Type B pancreatic cell (in vitro differentiated cells): Measurements from ENCODE around the gene ZMIZ1. TPM values are rescaled to one million over a fixed set of nuclear protein-coding genes. Genes with fewer than 3 reads are reported as not detected.
A peak's percentile ranks its signal among the peaks of the same experiment; 100 is the strongest.

Experiments used
- DNase-seq: peaks from one replicate; pipeline ENCODE4 v3.0.0; 2021; ENCODE audit warnings: mixed read lengths; ENCODE audit not compliant: unreplicated experiment; ENCODE audit errors: extremely low spot score
- H3K27ac Mint-ChIP-seq: 2 replicates; pipeline ENCODE4 v1.8.0; 2021; ENCODE audit warnings: mild to moderate bottlenecking, mixed read lengths
- H3K27me3 Mint-ChIP-seq: 2 replicates; pipeline ENCODE4 v1.8.0; 2021; ENCODE audit warnings: mixed read lengths
- H3K36me3 Mint-ChIP-seq: 2 replicates; pipeline ENCODE4 v1.8.0; 2021; ENCODE audit warnings: mixed read lengths
- H3K4me1 Mint-ChIP-seq: one replicate; pipeline ENCODE4 v1.8.0; 2021; ENCODE audit warnings: mixed read lengths; ENCODE audit not compliant: unreplicated experiment
- H3K4me3 Mint-ChIP-seq: 2 replicates; pipeline ENCODE4 v1.8.0; 2021; ENCODE audit warnings: mild to moderate bottlenecking, mixed read lengths
- H3K9me3 Mint-ChIP-seq: 2 replicates; pipeline ENCODE4 v1.8.0; 2021; ENCODE audit warnings: mixed read lengths
- CTCF ChIP-seq: fragments of 200-600 bp; sonication (generic); conservative IDR thresholded peaks from 2 replicates; pipeline ENCODE4 v1.5.0; 2021; ENCODE audit warnings: antibody characterized with exemption, mild to moderate bottlenecking
- total RNA-seq: library from RNA; stranded (reverse); gene quantifications from 2 replicates; pipeline ENCODE4 v1.2.1, GENCODE V29; 2021; ENCODE audit warnings: low replicate concordance

The ZMIZ1 gene
- total RNA-seq, 1 donor from 2014 or later, result 102 TPM

DNA sequence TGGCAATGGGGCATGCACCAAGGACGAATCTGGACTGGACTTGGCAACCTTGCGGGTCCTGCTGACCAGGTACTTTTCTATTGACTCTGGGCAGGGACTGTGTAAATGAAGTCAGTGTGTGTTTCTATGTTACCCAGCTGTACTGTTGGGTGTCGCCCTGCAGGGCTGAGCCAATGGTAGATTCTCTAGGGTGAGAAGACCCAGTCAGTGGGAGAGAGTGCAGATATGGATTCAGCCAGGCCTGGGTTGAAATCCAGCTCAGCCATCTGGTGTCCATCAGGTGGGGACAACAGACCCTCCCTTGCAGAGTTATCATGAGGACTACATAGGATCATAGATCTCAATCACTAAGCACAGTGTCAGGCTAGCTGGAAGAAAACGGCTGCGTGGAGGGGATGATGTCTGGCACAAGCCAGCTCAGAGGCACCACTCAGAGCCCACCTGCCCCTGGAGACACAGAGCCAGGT lies 273.6 kb downstream of the ZMIZ1 start:
- TF ChIP-seq CTCF, result no peak
- Mint-ChIP-seq H3K36me3 (no peaks in the 10 kb centered on the region), H3K27ac (peak overlapping the region; percentile 46), H3K4me1 (peaks cover 9% of the 10 kb centered on the region), H3K27me3 (no peaks in the 10 kb centered on the region), H3K9me3 (peaks cover 6% of the 10 kb centered on the region), H3K4me3 (peak overlapping the region; percentile 9)
- peak; percentile 50 for DNase-seq

GRCh38 chr10:79342811-79343561 lies 274.2 kb downstream of the ZMIZ1 start:
- Mint-ChIP-seq H3K4me3 (no peak overlapping the region), H3K36me3 (no peaks in the 10 kb centered on the region), H3K4me1 (peaks cover 9% of the 10 kb centered on the region), H3K27me3 (no peaks in the 10 kb centered on the region), H3K9me3 (peaks cover 6% of the 10 kb centered on the region), H3K27ac (peak overlapping the region; percentile 46)
- DNase-seq, result peak; percentile 50
- TF ChIP-seq CTCF, result no peak

DNA sequence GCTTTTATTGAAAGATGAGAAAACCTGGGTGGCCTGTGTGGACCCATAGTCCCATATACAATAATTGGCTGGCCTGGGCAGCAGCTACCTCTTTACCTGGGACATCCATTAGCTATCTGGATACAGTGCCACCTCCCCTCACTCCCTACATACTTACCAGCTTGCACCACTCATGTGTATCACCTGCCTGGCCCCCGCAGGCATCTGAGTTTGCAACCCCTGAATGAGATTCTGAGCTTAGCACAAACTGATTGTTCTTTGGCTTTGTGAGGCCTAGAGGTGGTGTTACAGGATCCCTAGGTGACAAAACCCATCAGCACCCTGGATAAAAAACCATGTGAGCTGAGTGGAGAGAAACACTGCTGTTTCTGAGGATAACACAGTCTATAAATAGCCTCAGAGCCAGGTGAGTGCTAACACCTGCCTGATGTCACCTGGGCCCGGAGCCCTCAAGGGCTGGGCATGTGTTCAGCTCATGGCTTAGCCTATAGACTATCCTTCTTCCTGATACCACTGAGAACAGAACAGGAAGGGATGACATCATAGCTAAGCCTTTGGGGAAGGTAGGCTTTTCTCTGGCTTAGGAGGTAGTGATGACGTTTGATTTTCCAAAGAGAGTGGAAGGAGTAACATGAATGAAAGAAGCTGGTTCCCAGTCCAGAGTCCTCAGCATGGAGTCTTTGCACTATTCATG lies 275.9 kb downstream of the ZMIZ1 start:
- Mint-ChIP-seq H3K4me3 (no peak overlapping the region), H3K9me3 (no peaks in the 10 kb centered on the region), H3K27me3 (no peaks in the 10 kb centered on the region), H3K36me3 (no peaks in the 10 kb centered on the region), H3K4me1 (peaks cover 3% of the 10 kb centered on the region), H3K27ac (no peak overlapping the region)
- DNase-seq, result peak; percentile 27
- no peak for TF ChIP-seq CTCF

- Mint-ChIP-seq H3K27me3 (no peaks in the 10 kb centered on the region), H3K36me3 (peaks cover 5% of the 10 kb centered on the region), H3K4me1 (peaks cover 5% of the 10 kb centered on the region), H3K27ac (no peak overlapping the region), H3K4me3 (no peak overlapping the region), H3K9me3 (no peaks in the 10 kb centered on the region)
- DNase-seq, result peak; percentile 51
- TF ChIP-seq CTCF, result no peak
Observed at GRCh38 chr10:79345241-79346011, 276.7 kb downstream of the ZMIZ1 start.

DNA sequence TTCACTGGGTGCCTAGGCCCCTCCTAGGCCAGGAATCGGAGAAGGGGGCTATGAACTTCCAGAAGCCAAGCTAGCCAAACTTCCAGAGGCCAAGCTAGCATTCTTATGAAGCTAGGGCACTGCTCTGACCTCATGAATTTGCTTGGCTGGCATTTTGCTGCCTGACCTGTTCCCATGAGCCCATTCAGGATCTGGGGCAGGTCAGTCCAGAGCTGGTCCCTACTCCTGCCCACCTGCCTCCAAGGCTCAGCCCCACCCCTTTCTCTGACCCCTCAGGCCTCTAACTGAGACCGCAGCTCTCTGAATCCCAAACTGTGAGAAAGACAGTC lies 277.2 kb downstream of the ZMIZ1 start:
- Mint-ChIP-seq H3K4me3 (peak overlapping the region; percentile 28), H3K9me3 (no peaks in the 10 kb centered on the region), H3K27me3 (no peaks in the 10 kb centered on the region), H3K27ac (no peak overlapping the region), H3K4me1 (peaks cover 5% of the 10 kb centered on the region), H3K36me3 (peaks cover 5% of the 10 kb centered on the region)
- DNase-seq, result no peak
- no peak for TF ChIP-seq CTCF
